ENCODE results near the gene ATG16L1. TPM values are rescaled to one million over a fixed set of nuclear protein-coding genes. Genes with fewer than 3 reads are reported as not detected.

Gene ATG16L1
- total and polyA plus RNA-seq, 2 donors (not counting 3 experiments of a cell fraction or from before 2014, with no cell fraction given) = 18.1 to 29.8 TPM

DNA sequence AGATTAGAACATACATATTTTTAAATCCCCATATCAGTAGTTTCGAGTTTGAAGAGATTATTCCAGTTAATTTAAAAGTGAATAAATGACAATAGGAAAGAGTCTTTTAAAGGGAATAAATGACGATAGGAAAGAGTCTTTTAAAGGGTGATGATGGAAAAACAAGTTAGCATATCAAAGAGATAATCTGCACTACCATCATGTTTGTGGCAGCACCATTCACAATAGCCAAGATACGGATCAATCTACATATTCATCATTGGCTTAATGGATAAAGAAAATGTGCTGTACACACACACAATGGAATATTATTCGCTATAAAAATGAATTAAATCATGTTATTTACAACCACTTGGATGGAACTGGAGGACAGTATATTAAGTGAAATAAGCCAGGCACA, 15.0 kb downstream of the ATG16L1 start:
- ChIA-PET CTCF (no interaction called here), POLR2A (no interaction called here)
- H3K79me2 ChIP-seq (ENCODE audit: control insufficient read depth, insufficient read depth, low read length) = peaks cover 7% of the 10 kb centered on the region
- peaks cover 24 to 42% of the 10 kb centered on the region in 2 experiments for H3K36me3 ChIP-seq (ENCODE audit: control insufficient read depth in 2 of 2, extremely low read depth in 1 of 2, insufficient read depth in 2 of 2, low read length in 2 of 2)
- no TSS peak for BruUV-seq (replicated peaks)
- no peaks in the 10 kb centered on the region for H3K9me3 ChIP-seq (replicated peaks; ENCODE audit: control insufficient read depth, insufficient read depth, low read length)
- no peak overlapping the region for H2AFZ ChIP-seq (ENCODE audit: low read depth, low read length)
- no peak for FAIRE-seq
- H3K9me1 ChIP-seq (replicated peaks; ENCODE audit: control insufficient read depth, extremely low read depth, insufficient read depth, low read length) = no peaks in the 10 kb centered on the region
- intact Hi-C loops (cut with micrococcal nuclease) = no loop called here
- H3K9ac ChIP-seq (replicated peaks; ENCODE audit: extremely low read depth, insufficient read depth, low read length) = no peak overlapping the region
- no peak overlapping the region for H3K27ac ChIP-seq (ENCODE audit: insufficient read depth, low read depth, low read length)
- no peak for DNase-seq (ENCODE audit: low read depth, low spot score)
- no peaks in the 10 kb centered on the region for H3K27me3 ChIP-seq (ENCODE audit: control insufficient read depth in 2 of 2, insufficient read depth in 2 of 2, low read length in 2 of 2)
- no peak overlapping the region for H3K4me3 ChIP-seq (replicated peaks in 1 of 3; ENCODE audit: insufficient read depth in 1 of 3, low read depth in 1 of 3, low read length in 3 of 3)
- TF ChIP-seq POLR2AphosphoS5 (IDR thresholded peaks at IDR 0.05; ENCODE audit: insufficient read depth, low read depth, low read length) (no peak), MYC (IDR thresholded peaks at IDR 0.05; ENCODE audit: low read depth, low read length) (no peak), POLR2A (IDR thresholded peaks at IDR 0.05; ENCODE audit: low read depth, low read length) (no peak), FOS (IDR thresholded peaks at IDR 0.05; ENCODE audit: borderline replicate concordance, insufficient read depth, low read length) (no peak)
- H3K4me2 ChIP-seq (ENCODE audit: insufficient read depth, low read length) = no peak overlapping the region
- peaks cover 8% of the 10 kb centered on the region for H3K4me1 ChIP-seq (ENCODE audit: control insufficient read depth, extremely low read depth, insufficient read depth, low read length)
- H4K20me1 ChIP-seq (replicated peaks; ENCODE audit: control insufficient read depth, extremely low read depth, insufficient read depth, low read length) = no peaks in the 10 kb centered on the region
- dilution Hi-C loops (cut with MboI; ENCODE audit: extremely low pct_ligation_motif_present, low sequenced_read_pairs) = no loop called here

DNA sequence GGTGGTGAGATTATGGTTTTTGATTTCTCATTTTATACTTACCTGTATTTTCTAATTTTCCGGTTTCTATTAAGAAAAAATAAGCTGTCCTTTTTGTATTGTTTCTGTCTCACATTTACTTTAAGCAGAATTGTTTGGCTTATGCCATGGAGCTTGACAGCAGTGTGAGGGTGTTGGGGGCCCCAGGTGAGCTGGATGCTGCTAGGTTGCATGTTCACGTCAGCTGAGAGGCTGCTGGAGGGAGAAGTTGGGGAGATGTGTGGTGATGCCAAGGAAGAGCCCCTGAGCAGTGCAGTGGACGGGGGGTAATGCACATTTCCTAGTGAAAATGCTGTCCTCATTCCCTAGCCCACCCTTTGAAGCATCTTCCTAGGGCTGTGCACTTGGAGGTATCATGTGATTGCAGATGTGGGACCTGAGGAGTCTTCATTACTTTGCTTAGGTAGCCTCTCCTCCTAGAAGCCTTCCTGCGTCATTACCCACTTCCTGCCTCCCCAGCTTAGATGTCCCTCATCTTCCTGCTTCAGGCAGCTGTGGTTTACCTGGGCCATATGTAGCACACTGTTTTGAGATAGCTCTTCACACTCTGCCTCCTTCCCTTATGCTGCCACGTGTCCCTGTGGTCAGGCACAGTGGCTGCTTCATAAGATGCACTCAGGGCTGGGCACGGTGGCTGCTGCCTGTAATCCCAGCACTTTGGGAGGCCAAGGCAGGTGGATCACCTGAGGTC, 16.2 kb downstream of the ATG16L1 start:
- H3K27ac ChIP-seq (ENCODE audit: insufficient read depth, low read depth, low read length) = no peak overlapping the region
- H3K4me1 ChIP-seq (ENCODE audit: control insufficient read depth, extremely low read depth, insufficient read depth, low read length) = peaks cover 8% of the 10 kb centered on the region
- dilution Hi-C loops (cut with MboI; ENCODE audit: extremely low pct_ligation_motif_present, low sequenced_read_pairs) = no loop called here
- TF ChIP-seq POLR2AphosphoS5 (IDR thresholded peaks at IDR 0.05; ENCODE audit: insufficient read depth, low read depth, low read length) = no peak
- no peak for TF ChIP-seq JUN (IDR thresholded peaks at IDR 0.05; ENCODE audit: borderline replicate concordance, insufficient read depth, insufficient read length, low read depth)
- no peak for TF ChIP-seq MYC (IDR thresholded peaks at IDR 0.05; ENCODE audit: low read depth, low read length)
- no peak for TF ChIP-seq GATA2 (IDR thresholded peaks at IDR 0.05; ENCODE audit: insufficient read depth, insufficient read length, low read depth, low read length)
- TF ChIP-seq POLR2A (IDR thresholded peaks at IDR 0.05; ENCODE audit: low read depth, low read length) = no peak
- TF ChIP-seq, protein P1, sequence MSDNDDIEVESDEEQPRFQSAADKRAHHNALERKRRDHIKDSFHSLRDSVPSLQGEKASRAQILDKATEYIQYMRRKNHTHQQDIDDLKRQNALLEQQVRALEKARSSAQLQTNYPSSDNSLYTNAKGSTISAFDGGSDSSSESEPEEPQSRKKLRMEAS (IDR thresholded peaks at IDR 0.05; ENCODE audit: insufficient read depth, insufficient read length) = no peak
- TF ChIP-seq, protein P2, sequence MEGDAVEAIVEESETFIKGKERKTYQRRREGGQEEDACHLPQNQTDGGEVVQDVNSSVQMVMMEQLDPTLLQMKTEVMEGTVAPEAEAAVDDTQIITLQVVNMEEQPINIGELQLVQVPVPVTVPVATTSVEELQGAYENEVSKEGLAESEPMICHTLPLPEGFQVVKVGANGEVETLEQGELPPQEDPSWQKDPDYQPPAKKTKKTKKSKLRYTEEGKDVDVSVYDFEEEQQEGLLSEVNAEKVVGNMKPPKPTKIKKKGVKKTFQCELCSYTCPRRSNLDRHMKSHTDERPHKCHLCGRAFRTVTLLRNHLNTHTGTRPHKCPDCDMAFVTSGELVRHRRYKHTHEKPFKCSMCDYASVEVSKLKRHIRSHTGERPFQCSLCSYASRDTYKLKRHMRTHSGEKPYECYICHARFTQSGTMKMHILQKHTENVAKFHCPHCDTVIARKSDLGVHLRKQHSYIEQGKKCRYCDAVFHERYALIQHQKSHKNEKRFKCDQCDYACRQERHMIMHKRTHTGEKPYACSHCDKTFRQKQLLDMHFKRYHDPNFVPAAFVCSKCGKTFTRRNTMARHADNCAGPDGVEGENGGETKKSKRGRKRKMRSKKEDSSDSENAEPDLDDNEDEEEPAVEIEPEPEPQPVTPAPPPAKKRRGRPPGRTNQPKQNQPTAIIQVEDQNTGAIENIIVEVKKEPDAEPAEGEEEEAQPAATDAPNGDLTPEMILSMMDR (IDR thresholded peaks at IDR 0.05; ENCODE audit: extremely low read depth in 1 of 2, insufficient read depth in 1 of 2, low read depth in 1 of 2, low read length in 2 of 2) = no peak
- TF ChIP-seq FOS (IDR thresholded peaks at IDR 0.05; ENCODE audit: borderline replicate concordance, insufficient read depth, low read length) = no peak
- POLR2A ChIA-PET = no interaction called here
- peaks cover 20 to 32% of the 10 kb centered on the region in 2 experiments for H3K36me3 ChIP-seq (ENCODE audit: control insufficient read depth in 2 of 2, extremely low read depth in 1 of 2, insufficient read depth in 2 of 2, low read length in 2 of 2)
- H3K9me1 ChIP-seq (replicated peaks; ENCODE audit: control insufficient read depth, extremely low read depth, insufficient read depth, low read length) = no peaks in the 10 kb centered on the region
- intact Hi-C loops (cut with micrococcal nuclease) = no loop called here
- H3K27me3 ChIP-seq (ENCODE audit: control insufficient read depth in 2 of 2, insufficient read depth in 2 of 2, low read length in 2 of 2) = no peaks in the 10 kb centered on the region
- no TSS peak for BruUV-seq (replicated peaks)
- H3K79me2 ChIP-seq (ENCODE audit: control insufficient read depth, insufficient read depth, low read length) = peaks cover 3% of the 10 kb centered on the region
- FAIRE-seq (no peak), DNase-seq (ENCODE audit: low read depth, low spot score) (no peak)
- H3K4me3 ChIP-seq (replicated peaks in 1 of 3; ENCODE audit: insufficient read depth in 1 of 3, low read depth in 1 of 3, low read length in 3 of 3) = no peak overlapping the region
- H2AFZ ChIP-seq (ENCODE audit: low read depth, low read length) = no peak overlapping the region
- no peaks in the 10 kb centered on the region for H3K9me3 ChIP-seq (replicated peaks; ENCODE audit: control insufficient read depth, insufficient read depth, low read length)
- no peaks in the 10 kb centered on the region for H4K20me1 ChIP-seq (replicated peaks; ENCODE audit: control insufficient read depth, extremely low read depth, insufficient read depth, low read length)
- CTCF ChIA-PET = interaction anchor here (1.9 kb wide), 1 partner anchor 16 kb away, joined by 5 read pairs; no protein-coding TSS in a partner anchor
- no peak overlapping the region for H3K4me2 ChIP-seq (ENCODE audit: insufficient read depth, low read length)
- H3K9ac ChIP-seq (replicated peaks; ENCODE audit: extremely low read depth, insufficient read depth, low read length) = no peak overlapping the region
